Fibroblast of pulmonary artery (primary cell): ENCODE data around the gene GTF2IRD1.
"Not testable (repeated sequence)": the region's sequence is repeated elsewhere in the genome, so short reads cannot be mapped to it uniquely, and the experiment has no call there.

Experiments
- DNase-seq: peaks from one replicate; pipeline ENCODE4 v3.0.0-alpha.2; 2010; ENCODE audit warnings: low read depth
- H3K4me3 ChIP-seq: replicated peaks from 2 replicates; pipeline ENCODE4 v1.5.1; 2011; ENCODE audit warnings: low read depth, mild to moderate bottlenecking, control low read depth, low read length, moderate library complexity
- TF ChIP-seq, protein P1 (sequence below): IDR thresholded peaks from 2 replicates; pipeline ENCODE4 v1.5.1; 2011; ENCODE audit warnings: mild to moderate bottlenecking, control low read depth, low read length, inconsistent platforms; ENCODE audit errors: missing control alignments

Gene GTF2IRD1

DNA sequence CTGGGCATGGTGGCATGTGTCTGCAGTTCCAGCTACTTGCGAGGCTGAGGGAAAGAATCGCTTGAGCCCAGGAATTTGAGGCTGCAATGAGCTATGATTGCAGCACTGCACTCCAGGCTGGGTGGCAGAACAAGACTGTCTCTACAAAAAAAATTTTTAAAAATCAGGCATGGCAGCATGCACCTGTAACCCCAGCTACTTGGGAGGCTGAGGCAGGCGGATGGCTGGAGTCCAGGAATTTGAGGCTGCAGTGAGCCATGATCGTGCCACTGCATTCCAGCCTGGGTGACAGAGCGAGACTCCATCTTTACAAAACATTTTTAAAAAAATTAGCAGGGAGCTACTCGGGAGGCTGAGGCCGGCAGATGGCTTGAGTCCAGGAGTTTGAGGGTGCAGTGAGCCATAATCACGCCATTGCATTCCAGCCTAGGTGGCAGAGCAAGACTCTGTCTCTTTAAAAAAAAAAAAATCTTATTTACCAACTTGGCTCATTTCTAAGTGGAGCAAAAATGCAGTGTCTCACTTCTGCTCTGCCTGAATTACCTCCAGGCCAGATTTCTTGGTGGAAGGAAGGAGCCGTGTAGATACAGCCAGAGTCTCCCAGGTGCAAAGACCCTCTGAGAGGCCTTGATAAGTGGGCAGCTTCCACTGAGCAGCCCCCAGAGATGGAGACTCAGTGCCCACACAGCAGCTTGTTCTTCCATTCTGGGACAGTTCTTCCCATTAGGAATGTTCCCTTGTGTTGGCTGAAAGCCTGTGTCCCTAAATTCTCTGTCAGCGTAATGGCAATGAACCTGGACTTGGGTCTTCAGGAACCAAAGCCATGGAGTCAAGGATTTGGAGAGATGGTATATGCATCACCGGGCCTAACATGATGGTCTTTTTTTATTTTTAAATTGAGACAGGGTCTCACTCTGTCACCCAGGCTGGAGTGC lies 30.0 kb downstream of the GTF2IRD1 start:
- DNase-seq: no peak

DNA sequence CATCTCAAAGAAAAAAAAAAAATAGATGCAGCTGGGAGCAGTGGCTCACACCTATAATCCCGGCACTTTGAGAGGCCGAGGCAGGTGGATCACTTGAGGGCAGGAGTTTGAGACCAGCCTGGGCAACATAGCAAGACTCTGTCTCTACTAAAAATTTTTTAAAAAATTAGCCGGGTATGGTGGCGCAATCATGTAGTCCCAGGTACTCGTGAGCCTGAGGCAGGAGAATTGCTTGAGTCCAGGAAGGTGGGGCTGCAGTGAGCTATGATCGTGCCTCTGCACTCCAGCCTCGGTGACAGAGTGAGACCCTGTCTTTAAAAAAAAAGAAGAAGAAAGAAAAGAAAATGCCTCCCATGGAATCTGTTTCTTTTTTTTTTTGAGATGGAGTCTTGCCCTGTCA lies 31.9 kb downstream of the GTF2IRD1 start:
- no peak for DNase-seq
- H3K4me3 ChIP-seq: no peak overlapping the region
- TF ChIP-seq, protein P1, sequence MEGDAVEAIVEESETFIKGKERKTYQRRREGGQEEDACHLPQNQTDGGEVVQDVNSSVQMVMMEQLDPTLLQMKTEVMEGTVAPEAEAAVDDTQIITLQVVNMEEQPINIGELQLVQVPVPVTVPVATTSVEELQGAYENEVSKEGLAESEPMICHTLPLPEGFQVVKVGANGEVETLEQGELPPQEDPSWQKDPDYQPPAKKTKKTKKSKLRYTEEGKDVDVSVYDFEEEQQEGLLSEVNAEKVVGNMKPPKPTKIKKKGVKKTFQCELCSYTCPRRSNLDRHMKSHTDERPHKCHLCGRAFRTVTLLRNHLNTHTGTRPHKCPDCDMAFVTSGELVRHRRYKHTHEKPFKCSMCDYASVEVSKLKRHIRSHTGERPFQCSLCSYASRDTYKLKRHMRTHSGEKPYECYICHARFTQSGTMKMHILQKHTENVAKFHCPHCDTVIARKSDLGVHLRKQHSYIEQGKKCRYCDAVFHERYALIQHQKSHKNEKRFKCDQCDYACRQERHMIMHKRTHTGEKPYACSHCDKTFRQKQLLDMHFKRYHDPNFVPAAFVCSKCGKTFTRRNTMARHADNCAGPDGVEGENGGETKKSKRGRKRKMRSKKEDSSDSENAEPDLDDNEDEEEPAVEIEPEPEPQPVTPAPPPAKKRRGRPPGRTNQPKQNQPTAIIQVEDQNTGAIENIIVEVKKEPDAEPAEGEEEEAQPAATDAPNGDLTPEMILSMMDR: no peak

More for the DNA sequence above, 30.0 kb downstream of the GTF2IRD1 start:
- TF ChIP-seq, protein P1: no peak
- no peak overlapping the region for H3K4me3 ChIP-seq

DNA sequence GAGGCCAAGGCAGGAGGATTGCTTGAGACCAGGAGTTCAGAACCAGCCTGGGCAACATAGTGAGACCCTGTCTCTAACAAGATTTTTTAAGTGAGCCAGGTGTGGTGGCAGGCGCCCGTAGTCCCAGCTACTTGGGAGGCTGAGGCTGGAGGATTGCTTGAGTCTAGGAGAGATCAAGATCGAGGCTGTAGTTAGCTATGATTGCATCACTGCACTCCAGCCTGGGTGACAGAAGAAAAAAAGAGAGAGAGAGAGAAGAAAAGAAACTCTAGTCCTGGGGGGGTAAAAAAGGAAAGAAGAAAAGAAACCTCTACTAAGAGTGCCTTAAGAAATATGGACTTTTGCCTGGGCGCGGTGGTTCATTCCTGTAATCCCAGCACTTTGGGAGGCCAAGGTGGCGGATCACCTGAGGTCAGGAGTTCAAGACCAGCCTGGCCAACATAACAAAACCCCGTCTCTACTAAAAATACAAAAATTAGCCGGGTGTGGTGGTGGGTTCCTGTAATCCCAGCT lies 34.9 kb downstream of the GTF2IRD1 start:
- H3K4me3 ChIP-seq, DNase-seq: not testable (repeated sequence)

DNA sequence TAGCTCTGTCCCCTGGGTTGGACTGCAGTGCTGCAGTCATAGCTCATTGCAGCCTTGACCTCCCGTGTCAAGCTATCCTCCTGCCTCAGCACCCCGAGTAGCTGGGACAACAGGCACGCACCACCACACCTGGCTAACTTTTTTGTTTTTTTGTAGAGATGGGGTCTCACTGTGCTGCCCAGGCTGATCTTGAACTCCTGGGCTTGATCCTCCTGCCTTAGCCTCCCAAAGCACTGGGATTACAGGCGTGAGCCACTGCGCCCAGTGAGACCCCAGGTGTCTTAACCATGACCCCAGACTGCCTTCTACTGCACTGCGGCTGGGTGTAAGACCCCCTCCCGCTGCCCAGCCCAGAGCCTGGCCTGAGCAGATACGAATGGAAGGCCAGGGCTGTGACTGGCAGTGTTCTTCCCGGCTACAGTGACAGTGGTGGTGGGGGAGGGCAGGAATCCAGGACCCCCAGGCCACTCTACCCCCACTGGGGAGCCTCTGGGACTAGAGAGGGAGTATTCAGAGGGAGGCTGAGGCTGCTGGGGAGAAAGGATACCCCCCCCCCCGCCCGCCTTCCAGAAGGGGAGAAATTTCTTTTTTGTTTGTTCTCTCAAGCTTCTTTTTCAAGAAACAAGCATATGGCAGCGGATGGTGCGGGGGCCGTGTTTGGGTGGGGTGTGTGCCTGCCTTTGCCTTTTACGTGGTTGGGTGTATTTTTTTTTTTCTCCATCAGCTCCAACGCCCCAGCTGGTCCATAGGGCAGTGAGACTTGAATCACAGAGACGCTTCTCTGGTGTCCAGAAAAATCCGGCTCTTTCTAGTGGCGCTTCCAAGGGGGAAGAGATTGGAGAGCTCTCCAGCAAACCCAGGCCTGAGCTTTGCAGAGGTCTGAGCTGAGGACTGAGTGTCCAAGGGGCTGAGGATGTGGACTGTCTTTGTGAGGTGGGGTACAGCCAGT lies 36.6 kb downstream of the GTF2IRD1 start:
- H3K4me3 ChIP-seq: no peak overlapping the region
- DNase-seq: no peak
- TF ChIP-seq, protein P1: no peak

DNA sequence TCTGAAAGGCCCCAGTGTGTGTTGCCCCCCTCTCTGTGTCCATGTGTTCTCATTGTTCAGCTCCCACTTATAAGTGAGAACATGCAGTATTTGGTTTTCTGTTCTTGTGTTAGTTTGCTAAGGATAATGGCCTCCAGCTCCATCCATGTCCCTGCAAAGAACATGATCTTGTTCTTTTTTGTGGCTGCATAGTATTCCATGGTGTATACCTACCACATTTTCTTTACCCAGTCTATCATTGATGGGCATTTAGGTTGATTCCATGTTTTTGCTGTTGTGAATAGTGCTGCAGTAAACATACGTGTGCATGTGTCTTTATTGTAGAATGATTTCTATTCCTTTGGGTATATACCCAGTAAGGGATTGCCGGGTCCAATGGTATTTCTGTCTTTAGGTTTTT lies 37.8 kb downstream of the GTF2IRD1 start:
- not testable (repeated sequence) for H3K4me3 ChIP-seq, DNase-seq

DNA sequence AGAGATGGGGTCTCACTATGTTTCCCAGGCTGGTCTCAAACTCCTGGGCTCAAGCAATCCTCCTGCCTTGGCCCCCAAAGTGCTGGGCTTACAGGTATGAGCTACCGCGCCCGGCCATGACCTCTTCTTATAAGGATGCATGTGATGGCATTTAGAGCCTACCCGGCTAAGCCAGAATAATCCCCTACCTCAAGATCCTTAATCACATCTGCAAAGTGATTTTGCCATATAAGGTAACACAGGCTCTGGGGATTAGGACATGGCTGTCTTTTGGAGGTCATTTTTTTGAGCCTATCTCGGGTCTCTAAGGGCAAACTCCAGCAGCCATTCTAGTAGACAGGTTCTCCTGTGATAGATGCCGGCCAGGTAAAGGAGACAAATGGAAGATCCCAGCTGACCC lies 39.6 kb downstream of the GTF2IRD1 start:
- H3K4me3 ChIP-seq: no peak overlapping the region
- TF ChIP-seq, protein P1: no peak
- no peak for DNase-seq

DNA sequence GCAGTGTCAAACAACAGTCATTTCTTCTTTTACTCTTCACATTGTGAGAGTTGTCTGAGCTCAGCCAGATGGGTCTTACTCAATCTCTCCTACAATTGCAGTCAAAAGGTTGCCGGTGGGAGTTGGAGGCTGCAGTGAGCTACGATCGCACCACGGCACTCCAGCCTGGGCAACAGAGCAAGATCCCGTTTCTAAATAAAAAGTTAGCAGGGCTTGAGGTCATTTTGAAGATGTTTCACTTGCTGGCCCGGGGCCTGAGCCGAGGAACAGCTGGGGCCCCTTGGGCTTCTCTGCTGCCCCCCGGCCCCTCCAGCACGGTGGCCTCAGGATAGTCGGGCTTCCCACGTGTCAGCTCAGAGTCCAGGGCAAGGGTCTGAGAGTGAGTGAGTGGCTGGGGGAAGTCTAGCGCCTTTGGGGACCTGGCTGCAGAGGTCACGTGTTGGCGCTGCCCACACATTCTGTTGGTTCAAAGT lies 40.4 kb downstream of the GTF2IRD1 start:
- no peak overlapping the region for H3K4me3 ChIP-seq
- TF ChIP-seq, protein P1: no peak
- no peak for DNase-seq
